ENCODE results near the gene MAGI1.

DNA sequence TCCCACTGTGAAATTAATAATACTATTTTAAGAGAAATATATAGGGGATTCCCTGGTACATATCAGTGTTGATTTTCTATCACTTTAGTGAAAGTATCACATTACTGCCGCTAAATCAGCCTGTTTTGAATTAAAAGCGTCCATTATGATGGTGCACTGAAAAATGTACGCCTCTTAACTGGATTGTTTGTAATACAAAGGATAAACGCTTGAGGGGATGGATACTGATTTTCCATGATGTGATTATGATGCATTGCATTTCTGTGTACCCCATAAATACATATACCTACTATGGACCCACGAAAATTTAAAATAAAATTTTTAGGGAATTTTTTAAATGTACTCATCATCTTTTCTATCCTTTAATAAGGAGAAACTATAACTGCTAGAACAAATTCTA, 478.6 kb downstream of the MAGI1 start:
- no peak for TF ChIP-seq ELF4 (CRISPR knock-in tag; IDR thresholded peaks at IDR 0.05; ENCODE audit: low read depth)
- no peak for TF ChIP-seq CTCF (IDR thresholded peaks at IDR 0.05)
- TF ChIP-seq ATF1 (CRISPR knock-in tag; IDR thresholded peaks at IDR 0.05): no peak
- TF ChIP-seq CREB1 (CRISPR knock-in tag; IDR thresholded peaks at IDR 0.05): no peak
- TF ChIP-seq MAX (CRISPR knock-in tag; IDR thresholded peaks at IDR 0.05): no peak
- no peak for TF ChIP-seq ZNF263 (CRISPR knock-in tag; IDR thresholded peaks at IDR 0.05; ENCODE audit: low read depth)

All from WTC11 (cell line).